SKM-1 (cell line): ENCODE data around the gene KLF6.

ENCODE experiments used
- DNase-seq: peaks from one replicate; lab custom pipeline; 2025; ENCODE audit not compliant: unreplicated experiment; lab: John Stamatoyannopoulos, UW

Gene KLF6

DNA sequence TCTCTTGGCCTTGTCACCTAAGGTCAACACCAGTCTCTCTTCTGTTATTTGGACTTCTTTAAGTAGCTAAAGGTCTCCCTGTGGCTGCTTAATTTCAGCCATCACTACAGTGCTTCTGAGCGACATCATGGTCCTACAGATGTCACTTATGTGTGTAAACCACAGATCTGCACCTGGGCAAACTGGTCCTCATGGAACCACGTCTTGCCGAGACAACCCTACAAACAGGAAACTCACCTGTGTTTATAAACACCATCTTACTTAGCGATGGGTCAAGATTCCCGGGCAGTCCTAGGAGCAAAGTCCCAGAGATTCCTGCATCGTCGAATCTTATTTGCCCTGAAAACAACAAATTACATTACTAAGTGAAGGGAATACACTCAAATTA is 27.8 kb downstream of the KLF6 start:
- DNase-seq, result no peak

- DNase-seq, result no peak
These were observed 28.7 kb downstream of the KLF6 start for GRCh38 chr10:3756360-3756740.

- DNase-seq, result no peak
These were observed 29.3 kb downstream of the KLF6 start for GRCh38 chr10:3755440-3756359.

DNA sequence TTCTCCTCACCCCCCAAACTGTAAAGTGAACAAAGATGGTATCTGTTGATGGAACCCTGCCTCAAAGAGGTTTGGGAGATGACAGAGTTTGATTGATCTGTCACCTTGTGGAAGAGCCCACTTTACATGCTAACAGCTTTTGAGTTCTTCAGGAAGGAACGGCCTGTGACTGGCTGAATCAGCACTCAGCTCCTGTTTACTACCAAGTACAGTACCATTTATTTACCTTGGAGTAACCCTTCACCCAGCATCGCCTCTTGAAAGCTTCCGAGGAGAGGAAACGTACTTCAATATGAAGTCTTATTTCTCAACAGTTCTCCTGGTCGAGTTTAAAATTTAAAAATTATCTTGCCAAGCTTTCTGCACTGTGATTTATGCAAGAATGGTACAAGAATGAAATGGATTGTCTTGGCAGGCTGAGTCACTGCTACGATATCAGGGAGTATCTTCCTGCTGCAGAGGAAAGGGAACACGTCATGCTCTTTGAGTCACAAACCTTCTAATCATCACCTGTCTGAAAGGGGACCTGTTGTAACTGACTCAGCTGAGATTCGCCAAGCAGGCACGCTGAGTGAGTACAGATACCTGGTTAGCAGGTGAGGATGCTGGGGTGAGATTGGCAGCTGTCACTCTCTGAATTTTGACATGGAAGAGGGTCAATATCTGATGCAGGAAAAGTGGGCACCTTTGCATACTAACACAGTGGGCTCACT is 30.1 kb downstream of the KLF6 start:
- DNase-seq, result no peak

DNA sequence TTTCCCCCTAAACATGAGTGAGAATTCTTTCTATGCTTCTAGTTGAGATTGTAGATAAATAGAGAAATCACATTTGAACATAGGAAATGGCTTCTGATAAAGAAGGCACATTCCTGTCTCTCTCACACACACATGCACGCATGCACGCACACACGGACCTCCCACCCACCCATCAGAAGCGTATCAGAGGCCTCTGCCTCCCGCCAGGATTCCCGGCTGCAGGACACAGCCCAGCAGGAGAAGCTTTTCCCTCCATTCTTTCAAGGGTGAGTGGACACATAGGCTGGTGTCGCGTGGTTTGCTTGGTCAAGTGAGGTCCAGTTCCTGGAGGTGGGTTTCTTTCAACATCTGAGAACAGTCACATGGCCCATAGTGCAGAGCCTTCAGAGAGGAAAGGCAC is 34.2 kb downstream of the KLF6 start:
- no peak for DNase-seq

DNA sequence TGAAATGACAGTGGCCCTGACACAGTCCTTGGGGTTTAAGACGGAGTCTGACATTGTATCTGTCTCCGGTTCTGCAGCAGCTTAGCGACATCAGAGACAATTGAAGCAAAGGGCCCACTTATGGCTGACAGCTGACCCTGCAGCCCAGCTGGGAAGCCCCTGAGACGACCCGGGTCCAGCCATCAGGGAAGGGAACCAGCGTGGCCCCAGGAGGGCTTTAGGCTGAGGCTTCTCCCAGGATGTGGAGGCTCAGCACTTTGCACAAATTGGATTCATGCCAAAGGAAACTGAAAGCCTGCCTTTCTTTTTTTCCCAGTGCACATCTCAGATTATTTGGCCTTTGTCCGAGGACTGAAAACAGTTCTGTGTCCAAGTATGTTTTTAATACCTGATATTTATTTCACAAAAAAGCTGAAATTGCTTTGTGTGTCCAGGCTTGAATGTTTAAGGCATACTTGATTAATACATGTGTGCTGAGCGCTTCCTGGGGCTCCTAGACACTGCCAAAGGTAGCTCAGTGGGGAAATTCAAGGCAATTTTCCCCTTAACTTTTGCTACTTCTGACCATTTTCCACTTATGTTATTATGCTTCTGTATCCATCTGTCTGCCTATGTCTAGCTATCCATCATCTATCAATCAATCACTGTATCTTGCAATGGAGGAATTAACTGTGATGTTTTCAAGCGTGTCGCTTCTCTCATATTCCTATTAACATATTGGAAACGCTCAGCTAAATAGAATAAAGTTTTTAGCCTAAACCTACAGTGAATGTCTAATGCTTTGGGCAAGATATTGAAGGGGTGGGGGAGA is 34.8 kb downstream of the KLF6 start:
- no peak for DNase-seq

DNA sequence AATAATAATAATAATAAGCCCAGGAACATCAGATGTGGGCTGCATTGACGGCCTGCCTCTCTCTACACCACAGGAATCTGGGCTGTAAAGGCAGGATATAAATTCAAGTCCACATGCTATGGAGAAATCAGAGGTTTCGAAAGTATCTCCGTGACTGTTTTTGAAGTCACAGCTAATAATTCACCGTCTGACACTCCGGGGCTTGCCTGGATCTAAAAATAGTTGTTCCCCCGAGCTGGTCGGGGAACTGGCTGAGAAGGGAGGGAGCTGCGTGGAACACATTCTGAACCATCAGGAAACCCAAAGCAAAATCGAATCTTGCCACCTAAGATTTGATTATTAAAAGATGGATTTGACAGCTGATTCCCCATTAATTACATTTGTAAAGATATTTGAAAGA is 35.4 kb downstream of the KLF6 start:
- peak; percentile 17 for DNase-seq

DNA sequence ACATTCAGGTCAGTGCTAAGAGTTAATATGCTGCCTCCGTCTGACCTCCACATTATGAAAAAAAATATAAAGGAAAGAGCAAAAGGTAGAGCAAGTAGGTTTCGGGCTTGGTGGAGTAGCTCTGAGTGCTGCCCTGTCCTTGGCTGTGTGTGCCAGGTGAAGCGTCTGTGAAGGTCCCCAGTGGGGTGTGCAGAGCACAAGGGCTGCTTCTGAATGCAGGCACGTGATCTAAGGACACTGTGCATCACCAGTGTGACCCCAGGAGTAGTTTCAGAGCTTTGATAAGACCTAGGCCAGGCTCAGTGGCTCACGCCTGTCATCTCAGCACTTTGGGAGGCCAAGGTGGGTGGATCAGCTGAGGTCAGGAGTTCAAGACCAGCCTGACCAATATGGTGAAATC is 36.0 kb downstream of the KLF6 start:
- no peak for DNase-seq

DNA sequence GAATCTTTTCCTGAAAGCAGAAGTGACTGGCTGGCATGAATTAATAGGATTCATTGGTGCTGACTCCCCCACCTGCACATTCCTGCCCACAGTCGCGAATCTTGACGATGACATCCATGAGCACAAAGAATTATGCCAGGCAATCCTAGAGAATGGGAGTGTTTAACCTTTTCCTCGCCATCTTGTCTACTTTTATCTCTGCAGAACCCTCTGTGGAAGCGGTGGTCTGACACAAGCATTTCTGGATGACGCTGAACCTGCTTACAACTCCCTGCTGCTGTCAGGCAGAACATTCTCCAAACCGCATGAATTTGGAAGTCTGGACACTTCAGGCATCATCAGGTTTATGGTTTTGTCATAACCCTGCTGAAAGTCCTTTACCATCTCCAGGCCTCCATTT is 36.5 kb downstream of the KLF6 start:
- DNase-seq, result no peak

GRCh38 chr10:3747984-3748383 is 37.0 kb downstream of the KLF6 start:
- no peak for DNase-seq

- no peak for DNase-seq
These were observed 37.6 kb downstream of the KLF6 start for GRCh38 chr10:3747248-3747960.

DNA sequence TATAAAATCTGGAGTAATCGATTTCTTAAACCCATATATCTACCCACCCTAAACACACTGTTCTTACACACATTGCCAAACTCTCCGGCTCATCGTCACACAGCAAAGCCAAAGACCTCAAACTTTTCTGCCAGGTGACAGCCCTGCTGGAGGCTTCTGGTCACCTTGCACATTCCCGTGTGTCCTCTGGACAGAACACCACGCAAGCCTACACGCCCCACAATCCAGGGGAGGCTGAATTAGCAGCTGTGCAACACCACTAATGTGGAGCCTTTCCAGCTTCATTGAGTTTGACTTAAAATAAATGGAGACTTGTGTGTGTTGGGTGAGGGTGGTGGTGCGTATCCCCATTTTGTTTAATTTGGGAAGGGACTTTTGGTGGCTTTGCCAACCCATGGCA is 38.4 kb downstream of the KLF6 start:
- no peak for DNase-seq

DNA sequence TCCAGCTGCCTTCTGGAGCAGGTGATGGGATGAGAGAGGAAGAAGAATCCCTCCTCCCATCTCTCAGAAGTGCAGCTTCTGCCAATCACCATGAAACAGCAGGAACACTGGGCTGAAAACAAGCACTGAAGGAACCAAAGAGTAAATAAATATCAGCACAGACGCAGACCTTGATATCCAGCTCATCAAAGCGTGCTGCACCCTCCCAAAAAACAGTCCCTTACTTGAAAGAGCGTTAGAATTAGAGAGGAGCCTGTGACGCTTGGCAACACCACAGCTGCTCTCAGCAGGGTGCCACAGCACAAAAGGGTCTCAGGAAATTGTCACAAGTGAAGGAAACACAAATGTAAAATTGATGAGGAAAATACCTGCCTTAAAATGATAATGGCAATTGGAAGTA is 39.5 kb downstream of the KLF6 start:
- DNase-seq, result no peak

DNA sequence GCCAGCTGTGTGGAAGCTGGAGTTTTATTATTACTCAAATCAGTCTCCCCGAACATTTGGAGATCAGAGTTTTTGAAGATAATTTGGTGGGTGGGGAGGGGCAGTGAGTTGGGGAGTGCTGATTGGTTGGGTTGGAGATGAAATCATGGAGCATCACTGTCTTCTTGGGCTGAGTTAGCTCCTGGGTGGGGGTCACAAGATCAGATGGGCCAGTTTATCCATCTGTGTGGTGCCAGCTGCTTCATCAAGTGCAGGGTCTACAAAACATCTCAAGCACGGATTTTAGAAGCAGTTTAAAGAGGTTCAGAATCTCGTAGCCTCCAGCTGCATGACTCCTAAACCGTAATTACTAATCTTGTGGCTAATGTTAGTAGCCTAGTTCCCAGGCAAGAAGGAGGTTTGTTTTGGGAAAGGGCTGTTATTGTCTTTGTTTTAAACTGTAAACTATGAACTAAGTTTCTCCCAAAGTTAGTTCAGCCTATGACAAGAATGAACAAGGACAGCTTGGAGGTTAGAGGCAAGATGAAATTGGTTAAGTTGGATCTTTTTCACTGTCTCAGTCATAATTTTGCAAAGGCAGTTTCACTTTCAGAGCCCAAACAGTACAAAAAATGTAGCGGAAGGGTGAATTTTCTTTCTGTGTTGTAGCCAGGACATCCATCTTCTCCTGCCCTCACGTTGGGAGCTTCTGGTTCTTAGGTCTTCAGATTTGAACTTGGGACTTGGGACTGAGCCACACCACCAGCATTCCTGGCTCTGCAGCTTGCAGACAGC is 43.1 kb downstream of the KLF6 start:
- DNase-seq, result no peak

- no peak for DNase-seq
These were observed 44.7 kb downstream of the KLF6 start for GRCh38 chr10:3740157-3740871.

DNA sequence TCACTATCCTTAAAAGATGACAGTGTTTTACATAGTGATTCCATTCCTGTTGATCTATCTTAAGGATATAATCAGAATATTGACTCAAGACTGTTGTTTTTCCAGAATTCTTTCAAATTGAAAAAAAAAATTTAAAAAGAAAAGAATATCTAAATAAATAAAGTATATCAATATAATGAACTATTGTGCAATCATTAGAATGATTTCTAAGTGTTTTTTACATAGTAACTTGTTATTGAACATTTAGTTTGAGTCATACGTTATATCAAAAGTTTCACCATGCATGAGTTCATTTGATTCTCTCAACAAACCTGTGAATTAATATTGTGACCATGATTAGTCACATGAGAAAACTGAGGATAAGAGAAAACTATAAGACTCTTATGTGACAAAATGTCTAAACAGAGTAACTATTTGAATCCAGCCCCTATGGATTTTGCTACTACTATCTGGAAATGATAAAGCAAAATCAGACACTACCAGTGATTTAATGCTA is 46.1 kb downstream of the KLF6 start:
- no peak for DNase-seq

DNA sequence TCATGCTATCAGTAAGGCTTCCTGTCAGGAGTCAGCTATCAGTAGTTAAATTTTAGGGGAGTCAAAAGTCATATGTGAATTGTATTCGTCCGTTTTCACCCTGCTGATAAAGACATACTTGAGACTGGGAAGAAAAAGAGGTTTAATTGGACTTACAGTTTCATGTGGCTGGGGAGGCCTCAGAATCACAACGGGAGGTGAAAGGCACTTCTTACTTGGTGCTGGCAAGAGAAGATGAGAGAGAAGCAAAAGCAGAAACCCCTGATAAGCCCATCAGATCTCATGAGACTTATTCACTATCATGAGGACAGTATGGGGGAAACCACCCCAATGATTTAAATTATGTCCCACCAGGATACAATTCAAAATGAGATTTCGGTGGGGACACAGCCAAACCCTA is 47.1 kb downstream of the KLF6 start:
- no peak for DNase-seq

DNA sequence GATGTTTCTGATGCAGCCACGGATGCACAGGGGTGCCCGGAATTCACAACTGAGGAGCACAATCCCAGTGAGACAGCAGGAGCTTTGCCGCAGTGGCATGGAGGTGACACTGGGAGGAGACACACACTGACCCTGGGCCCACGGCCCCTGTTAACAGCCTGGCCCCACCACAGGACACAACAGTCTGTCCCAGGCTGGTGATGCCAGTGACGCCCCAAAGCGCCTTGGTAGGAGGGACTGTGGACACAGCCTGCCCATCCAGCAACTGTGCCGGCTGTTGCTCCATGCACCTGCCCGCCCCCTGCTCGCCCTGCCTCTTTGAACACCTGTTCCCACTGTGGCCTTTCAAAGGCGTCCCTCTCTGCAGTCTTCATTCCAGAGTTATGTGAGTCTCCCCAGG is 49.8 kb downstream of the KLF6 start:
- no peak for DNase-seq

DNA sequence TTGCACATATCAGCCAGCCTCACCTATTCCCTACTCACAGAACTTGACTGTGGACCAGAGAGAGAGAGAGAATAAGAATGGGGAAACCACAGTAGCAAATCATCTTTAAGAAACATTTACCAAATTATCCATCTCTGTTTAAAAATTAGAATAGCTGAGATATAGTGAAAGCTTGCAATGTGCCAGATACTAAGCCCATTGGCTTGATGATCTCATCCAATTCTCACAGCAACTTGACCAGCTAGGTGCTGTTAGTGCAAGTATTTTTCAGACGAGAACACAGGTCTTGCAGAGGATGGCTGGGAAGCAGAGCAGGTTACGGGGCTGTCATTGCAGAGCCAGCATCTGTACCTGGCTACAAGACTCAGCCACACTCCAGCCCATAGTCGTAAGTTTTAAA is 50.9 kb downstream of the KLF6 start:
- DNase-seq, result no peak
